ENCODE measurements around the gene ABCD4. TPM values are rescaled to one million over a fixed set of nuclear protein-coding genes. Genes with fewer than 3 reads are reported as not detected.

Gene ABCD4
- total RNA-seq, 4 donors from 2014 or later = 20.0 to 45.4 (median 33.0) TPM

- TF ChIP-seq EP300 (IDR thresholded peaks at IDR 0.05) = no peak
- no peak for TF ChIP-seq POLR2A (IDR thresholded peaks at IDR 0.05)
- TF ChIP-seq CTCF (IDR thresholded peaks at IDR 0.05) = no peak
- no peak for TF ChIP-seq POLR2AphosphoS5 (IDR thresholded peaks at IDR 0.05)
- Histone ChIP-seq H3K4me1 (peaks cover 0 to 19% (median 11%) of the 10 kb centered on the region in 3 donors), H3K27ac (no peak overlapping the region), H3K36me3 (no peaks in the 10 kb centered on the region), H3K27me3 (peaks cover 30% of the 10 kb centered on the region), H3K4me3 (no peak overlapping the region), H3K9me3 (no peaks in the 10 kb centered on the region)
- ATAC-seq = no peak
- WGBS, 2 donors (ENCODE audit: low coverage in 1 of 2) = no CpG with 5 or more reads among the region's 4 CpGs
Measured at GRCh38 chr14:74261288-74261687, 41.4 kb downstream of the ABCD4 start.

DNA sequence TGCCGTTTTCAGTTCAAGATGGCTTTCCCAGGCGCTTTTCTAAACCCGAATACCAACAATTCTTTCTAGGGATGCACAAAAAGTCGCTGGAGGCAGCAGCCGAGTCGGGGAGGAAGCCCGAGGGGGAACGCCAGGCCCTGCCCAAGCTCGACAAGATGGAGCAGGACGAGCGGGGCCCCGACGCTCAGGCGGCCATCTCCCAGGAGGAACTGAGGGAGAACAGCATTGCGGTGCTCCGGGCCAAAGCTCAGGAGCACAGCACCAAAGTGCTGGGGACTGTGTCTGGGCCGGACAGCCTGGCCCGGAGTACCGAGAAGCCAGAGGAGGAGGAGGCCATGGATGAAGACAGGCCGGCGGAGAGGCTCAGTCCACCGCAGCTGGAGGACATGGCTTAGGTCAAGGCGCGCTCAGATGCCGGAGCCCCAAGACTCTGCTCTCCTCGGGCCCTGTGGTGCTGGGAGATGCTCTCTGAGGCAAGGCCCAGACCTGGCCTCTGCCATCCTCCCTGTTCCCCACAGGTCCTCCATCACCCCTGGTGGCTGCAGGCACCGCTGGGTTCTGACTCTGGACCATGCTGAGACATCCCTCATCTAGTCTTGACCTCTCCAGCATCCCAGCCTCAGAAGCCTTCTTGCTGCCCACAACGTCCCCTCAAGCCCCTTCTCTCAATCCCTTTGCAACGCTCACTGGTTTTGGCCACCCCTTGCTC, 42.1 kb downstream of the ABCD4 start:
- no peak for TF ChIP-seq EP300 (IDR thresholded peaks at IDR 0.05)
- no peak for TF ChIP-seq POLR2A (IDR thresholded peaks at IDR 0.05)
- TF ChIP-seq POLR2AphosphoS5 (IDR thresholded peaks at IDR 0.05) = no peak
- no peak for TF ChIP-seq CTCF (IDR thresholded peaks at IDR 0.05)
- 79 to 82% methylated on average over 3 to 10 of the region's 29 CpGs for WGBS, 2 donors (ENCODE audit: low coverage in 1 of 2)
- H3K36me3 ChIP-seq = no peaks in the 10 kb centered on the region
- no peak overlapping the region for H3K4me3 ChIP-seq
- H3K9me3 ChIP-seq = no peaks in the 10 kb centered on the region
- ATAC-seq = no peak
- peaks cover 26% of the 10 kb centered on the region for H3K27me3 ChIP-seq
- H3K4me1 ChIP-seq = peaks cover 0 to 19% (median 11%) of the 10 kb centered on the region in 3 donors
- no peak overlapping the region for H3K27ac ChIP-seq

GRCh38 chr14:74259513-74259912, 43.2 kb downstream of the ABCD4 start:
- Histone ChIP-seq H3K27me3 (peaks cover 25% of the 10 kb centered on the region), H3K9me3 (no peaks in the 10 kb centered on the region), H3K4me1 (peaks cover 0 to 19% (median 11%) of the 10 kb centered on the region in 3 donors), H3K4me3 (no peak overlapping the region), H3K27ac (no peak overlapping the region), H3K36me3 (no peaks in the 10 kb centered on the region)
- no CpG with 5 or more reads among the region's 12 CpGs for WGBS, 2 donors (ENCODE audit: low coverage in 1 of 2)
- ATAC-seq = no peak
- no peak for TF ChIP-seq CTCF (IDR thresholded peaks at IDR 0.05)
- TF ChIP-seq POLR2A (IDR thresholded peaks at IDR 0.05) = no peak
- no peak for TF ChIP-seq EP300 (IDR thresholded peaks at IDR 0.05)
- TF ChIP-seq POLR2AphosphoS5 (IDR thresholded peaks at IDR 0.05) = no peak

- no peaks in the 10 kb centered on the region for H3K9me3 ChIP-seq
- H3K36me3 ChIP-seq = no peaks in the 10 kb centered on the region
- TF ChIP-seq CTCF (IDR thresholded peaks at IDR 0.05) (no peak), POLR2AphosphoS5 (IDR thresholded peaks at IDR 0.05) (no peak), POLR2A (IDR thresholded peaks at IDR 0.05) (no peak), EP300 (IDR thresholded peaks at IDR 0.05) (no peak)
- H3K27ac ChIP-seq = no peak overlapping the region
- H3K4me1 ChIP-seq = peaks cover 0 to 19% (median 11%) of the 10 kb centered on the region in 3 donors
- no peak for ATAC-seq
- peak overlapping the region in 1 of 2 donors; percentile 67 for H3K4me3 ChIP-seq
- 50 to 60% methylated on average over 1 to 2 of the region's 3 CpGs for WGBS, 2 donors (ENCODE audit: low coverage in 1 of 2)
- H3K27me3 ChIP-seq = peaks cover 31% of the 10 kb centered on the region
Measured at GRCh38 chr14:74258764-74259035, 44.0 kb downstream of the ABCD4 start.

All from gastroesophageal sphincter (tissue), 4 donors.